Measurements from ENCODE around the gene CD2AP. TPM values are rescaled to one million over a fixed set of nuclear protein-coding genes. Genes with fewer than 3 reads are reported as not detected.

The CD2AP gene
- total and polyA plus RNA-seq, 4 donors, result 5.7 to 22.4 (median 11.5) TPM

DNA sequence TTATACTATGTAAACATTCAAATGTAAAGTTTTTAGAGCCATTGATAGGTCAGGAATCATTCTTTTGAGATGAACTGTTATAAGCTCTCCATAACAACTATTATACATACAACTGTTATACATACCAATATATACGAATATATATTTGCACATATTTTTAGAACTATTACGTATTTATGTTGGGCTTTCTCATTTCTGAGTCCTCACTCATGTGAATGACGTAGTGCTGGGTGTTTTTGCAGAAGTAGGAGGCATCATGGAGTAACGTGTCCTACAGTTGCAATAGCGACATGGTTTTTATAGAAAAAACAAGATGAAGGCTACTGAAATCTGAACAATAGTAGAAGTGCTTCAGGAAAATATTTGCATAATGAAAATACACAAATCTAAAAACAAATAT, 184.4 kb downstream of the CD2AP start:
- H3K4me1 ChIP-seq (ENCODE audit: control insufficient read depth in 4 of 4, insufficient read depth in 4 of 4, low read length in 3 of 4), result no peaks in the 10 kb centered on the region
- H3K9me3 ChIP-seq (ENCODE audit: control insufficient read depth in 4 of 4, low read length in 3 of 4), result no peaks in the 10 kb centered on the region
- no peak for DNase-seq (ENCODE audit: low spot score)
- H3K36me3 ChIP-seq (ENCODE audit: control insufficient read depth in 4 of 4, insufficient read depth in 3 of 4, low read depth in 1 of 4, low read length in 3 of 4), result no peaks in the 10 kb centered on the region
- no peak overlapping the region for H3K9ac ChIP-seq (ENCODE audit: low read depth in 1 of 2, low read length in 2 of 2)
- 77% methylated on average over 5 of the region's 5 CpGs for WGBS
- peaks cover 0 to 10% (median 0%) of the 10 kb centered on the region in 4 donors for H3K27me3 ChIP-seq (ENCODE audit: control insufficient read depth in 4 of 4, insufficient read depth in 4 of 4, low read length in 3 of 4)
- no peak overlapping the region for H3K27ac ChIP-seq (ENCODE audit: low read depth in 1 of 2, low read length in 2 of 2)
- no peak for TF ChIP-seq HNF4A (conservative IDR thresholded peaks at IDR 0.05)
- no peak for TF ChIP-seq NR2F2 (IDR thresholded peaks at IDR 0.05)
- TF ChIP-seq SP1 (IDR thresholded peaks at IDR 0.05), result no peak
- TF ChIP-seq, protein P1, sequence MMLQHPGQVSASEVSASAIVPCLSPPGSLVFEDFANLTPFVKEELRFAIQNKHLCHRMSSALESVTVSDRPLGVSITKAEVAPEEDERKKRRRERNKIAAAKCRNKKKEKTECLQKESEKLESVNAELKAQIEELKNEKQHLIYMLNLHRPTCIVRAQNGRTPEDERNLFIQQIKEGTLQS (IDR thresholded peaks at IDR 0.05), result no peak
- no peak for TF ChIP-seq YY1 (IDR thresholded peaks at IDR 0.05)
- no peak for TF ChIP-seq EGR1 (IDR thresholded peaks at IDR 0.05; ENCODE audit: low read depth in 2 of 2)
- no peak for TF ChIP-seq TAF1 (conservative IDR thresholded peaks at IDR 0.05)
- TF ChIP-seq, protein P2, sequence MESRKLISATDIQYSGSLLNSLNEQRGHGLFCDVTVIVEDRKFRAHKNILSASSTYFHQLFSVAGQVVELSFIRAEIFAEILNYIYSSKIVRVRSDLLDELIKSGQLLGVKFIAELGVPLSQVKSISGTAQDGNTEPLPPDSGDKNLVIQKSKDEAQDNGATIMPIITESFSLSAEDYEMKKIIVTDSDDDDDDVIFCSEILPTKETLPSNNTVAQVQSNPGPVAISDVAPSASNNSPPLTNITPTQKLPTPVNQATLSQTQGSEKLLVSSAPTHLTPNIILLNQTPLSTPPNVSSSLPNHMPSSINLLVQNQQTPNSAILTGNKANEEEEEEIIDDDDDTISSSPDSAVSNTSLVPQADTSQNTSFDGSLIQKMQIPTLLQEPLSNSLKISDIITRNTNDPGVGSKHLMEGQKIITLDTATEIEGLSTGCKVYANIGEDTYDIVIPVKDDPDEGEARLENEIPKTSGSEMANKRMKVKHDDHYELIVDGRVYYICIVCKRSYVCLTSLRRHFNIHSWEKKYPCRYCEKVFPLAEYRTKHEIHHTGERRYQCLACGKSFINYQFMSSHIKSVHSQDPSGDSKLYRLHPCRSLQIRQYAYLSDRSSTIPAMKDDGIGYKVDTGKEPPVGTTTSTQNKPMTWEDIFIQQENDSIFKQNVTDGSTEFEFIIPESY (IDR thresholded peaks at IDR 0.05), result no peak
- no peak for TF ChIP-seq JUND (IDR thresholded peaks at IDR 0.05)
- TF ChIP-seq RXRA (IDR thresholded peaks at IDR 0.05), result no peak
- TF ChIP-seq RAD21 (IDR thresholded peaks at IDR 0.05), result no peak
- TF ChIP-seq, protein P3, sequence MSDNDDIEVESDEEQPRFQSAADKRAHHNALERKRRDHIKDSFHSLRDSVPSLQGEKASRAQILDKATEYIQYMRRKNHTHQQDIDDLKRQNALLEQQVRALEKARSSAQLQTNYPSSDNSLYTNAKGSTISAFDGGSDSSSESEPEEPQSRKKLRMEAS (IDR thresholded peaks at IDR 0.05), result no peak
- no peak overlapping the region for H3K4me3 ChIP-seq (ENCODE audit: low read depth in 1 of 3, low read length in 3 of 3)

DNA sequence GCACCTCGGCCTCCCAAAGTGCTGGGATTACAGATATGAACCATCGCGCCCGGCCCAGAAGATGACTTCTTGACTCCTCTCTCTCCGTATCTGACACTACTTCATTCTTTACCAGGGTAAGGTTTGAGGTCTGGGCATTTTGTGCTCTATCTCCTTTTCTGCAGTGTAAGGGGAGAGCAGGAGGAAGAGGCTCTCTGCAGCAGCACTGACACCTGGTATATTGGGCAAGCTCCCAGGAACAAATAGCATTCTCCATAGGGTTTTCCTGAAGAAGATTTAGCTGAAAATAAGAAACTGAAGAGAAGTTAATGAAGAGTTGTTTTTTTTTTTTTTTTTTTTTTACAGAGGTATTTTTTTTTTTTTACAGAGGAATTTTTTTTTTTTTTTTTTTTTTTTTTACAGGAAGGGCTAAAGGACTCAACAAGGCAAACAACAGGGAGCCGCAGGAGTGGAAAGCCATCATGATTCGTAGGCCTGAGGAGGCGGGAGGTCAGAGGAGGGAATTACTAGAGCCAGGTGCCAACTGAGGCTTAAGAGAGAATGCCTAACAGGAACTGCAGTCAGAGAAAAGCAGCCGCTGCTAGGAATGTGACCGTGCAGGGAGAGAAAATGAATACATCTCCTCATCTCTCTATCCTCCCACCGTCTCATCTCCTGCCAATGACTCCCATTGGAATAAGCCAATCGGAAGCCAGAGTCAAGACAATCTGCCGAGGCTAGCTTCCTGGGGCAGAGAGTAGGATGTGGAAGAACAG, 186.1 kb downstream of the CD2AP start:
- Histone ChIP-seq H3K4me3 (ENCODE audit: low read depth in 1 of 3, low read length in 3 of 3) (no peak overlapping the region), H3K27me3 (ENCODE audit: control insufficient read depth in 4 of 4, insufficient read depth in 4 of 4, low read length in 3 of 4) (peaks cover 0 to 8% (median 0%) of the 10 kb centered on the region in 4 donors), H3K9ac (ENCODE audit: low read depth in 1 of 2, low read length in 2 of 2) (no peak overlapping the region), H3K27ac (ENCODE audit: low read depth in 1 of 2, low read length in 2 of 2) (no peak overlapping the region), H3K9me3 (ENCODE audit: control insufficient read depth in 4 of 4, low read length in 3 of 4) (no peaks in the 10 kb centered on the region), H3K36me3 (ENCODE audit: control insufficient read depth in 4 of 4, insufficient read depth in 3 of 4, low read depth in 1 of 4, low read length in 3 of 4) (no peaks in the 10 kb centered on the region), H3K4me1 (ENCODE audit: control insufficient read depth in 4 of 4, insufficient read depth in 4 of 4, low read length in 3 of 4) (no peaks in the 10 kb centered on the region)
- 85% methylated on average over 13 of the region's 13 CpGs for WGBS
- no peak for DNase-seq (ENCODE audit: low spot score)
- TF ChIP-seq FOXA2 (IDR thresholded peaks at IDR 0.05) (no peak), NR2F2 (IDR thresholded peaks at IDR 0.05) (no peak), GABPA (IDR thresholded peaks at IDR 0.05 in 1 of 2, conservative IDR thresholded peaks at IDR 0.05 in 1 of 2) (no peak)

DNA sequence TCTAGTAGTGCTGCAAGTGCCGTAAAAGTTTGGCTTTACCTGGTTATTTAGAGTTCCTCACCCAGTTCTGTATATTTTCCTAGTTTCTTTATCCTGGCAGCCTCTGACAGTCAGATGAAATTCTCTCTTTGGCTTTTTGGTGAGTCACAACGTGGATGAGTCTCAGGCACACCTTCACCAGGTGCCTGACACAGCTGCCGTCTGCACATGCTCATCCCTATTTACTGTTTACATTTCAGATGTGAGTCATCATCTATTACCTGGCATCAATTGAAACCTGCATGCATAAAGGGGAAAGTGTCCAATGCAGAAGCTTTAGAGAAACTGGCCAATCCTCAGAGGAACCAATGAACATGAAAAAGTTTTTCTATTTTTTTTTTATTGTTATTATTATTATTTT, 187.5 kb downstream of the CD2AP start:
- H3K36me3 ChIP-seq (ENCODE audit: control insufficient read depth in 4 of 4, insufficient read depth in 3 of 4, low read depth in 1 of 4, low read length in 3 of 4), result no peaks in the 10 kb centered on the region
- no peak for DNase-seq (ENCODE audit: low spot score)
- H3K27ac ChIP-seq (ENCODE audit: low read depth in 1 of 2, low read length in 2 of 2), result no peak overlapping the region
- WGBS, result 56% methylated on average over 3 of the region's 3 CpGs
- peaks cover 0 to 12% (median 0%) of the 10 kb centered on the region in 4 donors for H3K27me3 ChIP-seq (ENCODE audit: control insufficient read depth in 4 of 4, insufficient read depth in 4 of 4, low read length in 3 of 4)
- no peaks in the 10 kb centered on the region for H3K4me1 ChIP-seq (ENCODE audit: control insufficient read depth in 4 of 4, insufficient read depth in 4 of 4, low read length in 3 of 4)
- H3K4me3 ChIP-seq (ENCODE audit: low read depth in 1 of 3, low read length in 3 of 3), result no peak overlapping the region
- no peaks in the 10 kb centered on the region for H3K9me3 ChIP-seq (ENCODE audit: control insufficient read depth in 4 of 4, low read length in 3 of 4)
- TF ChIP-seq FOXA1 (IDR thresholded peaks at IDR 0.05), result no peak
- TF ChIP-seq GABPA (IDR thresholded peaks at IDR 0.05 in 1 of 2, conservative IDR thresholded peaks at IDR 0.05 in 1 of 2), result no peak
- TF ChIP-seq, protein P4, sequence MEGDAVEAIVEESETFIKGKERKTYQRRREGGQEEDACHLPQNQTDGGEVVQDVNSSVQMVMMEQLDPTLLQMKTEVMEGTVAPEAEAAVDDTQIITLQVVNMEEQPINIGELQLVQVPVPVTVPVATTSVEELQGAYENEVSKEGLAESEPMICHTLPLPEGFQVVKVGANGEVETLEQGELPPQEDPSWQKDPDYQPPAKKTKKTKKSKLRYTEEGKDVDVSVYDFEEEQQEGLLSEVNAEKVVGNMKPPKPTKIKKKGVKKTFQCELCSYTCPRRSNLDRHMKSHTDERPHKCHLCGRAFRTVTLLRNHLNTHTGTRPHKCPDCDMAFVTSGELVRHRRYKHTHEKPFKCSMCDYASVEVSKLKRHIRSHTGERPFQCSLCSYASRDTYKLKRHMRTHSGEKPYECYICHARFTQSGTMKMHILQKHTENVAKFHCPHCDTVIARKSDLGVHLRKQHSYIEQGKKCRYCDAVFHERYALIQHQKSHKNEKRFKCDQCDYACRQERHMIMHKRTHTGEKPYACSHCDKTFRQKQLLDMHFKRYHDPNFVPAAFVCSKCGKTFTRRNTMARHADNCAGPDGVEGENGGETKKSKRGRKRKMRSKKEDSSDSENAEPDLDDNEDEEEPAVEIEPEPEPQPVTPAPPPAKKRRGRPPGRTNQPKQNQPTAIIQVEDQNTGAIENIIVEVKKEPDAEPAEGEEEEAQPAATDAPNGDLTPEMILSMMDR (IDR thresholded peaks at IDR 0.05; ENCODE audit: low read depth, low read length, missing input control), result no peak
- H3K9ac ChIP-seq (ENCODE audit: low read depth in 1 of 2, low read length in 2 of 2), result no peak overlapping the region

Measured in liver (tissue), 9 donors.